Measurements from ENCODE around the gene PHYHD1. TPM values are rescaled to one million over a fixed set of nuclear protein-coding genes. Genes with fewer than 3 reads are reported as not detected.
A peak's percentile ranks its signal among the peaks of the same experiment; 100 is the strongest.

The PHYHD1 gene
- 10 to 100 TPM; 15.5 to 30.5 (median 20.1) TPM for total RNA-seq
- polyA plus RNA-seq: 10 to 100 TPM in 1 of 3 donors, 1 to 10 TPM in 2; 1.6 to 13.2 (median 8.1) TPM

- peak; percentile 84 for DNase-seq
- Histone ChIP-seq H3K4me1 (peaks cover 0 to 68% (median 60%) of the 10 kb centered on the region in 4 donors), H3K27ac (peak within 1 kb of the TSS; percentile 86 to 88 (median 88)), H3K27me3 (no peaks in the 10 kb centered on the region), H3K4me3 (peak within 1 kb of the TSS; percentile 61 to 63 (median 62)), H3K9me3 (no peaks in the 10 kb centered on the region), H3K36me3 (peaks cover 4 to 25% (median 8%) of the 10 kb centered on the region in 4 donors)
- TF ChIP-seq CTCF (IDR thresholded peaks at IDR 0.05) (no peak), EP300 (IDR thresholded peaks at IDR 0.05) (peak in 1 of 4 donors; percentile 50), POLR2A (IDR thresholded peaks at IDR 0.05) (no peak), POLR2AphosphoS5 (IDR thresholded peaks at IDR 0.05) (peak; percentile 19 to 78 (median 62))
- WGBS, 2 donors: 73 to 76% methylated on average over 13 of the region's 13 CpGs
- intact Hi-C loops (cut with DNase I): no loop called here
Observed at GRCh38 chr9:128920381-128921058, at the start of gene PHYHD1. TSS of gene PHYHD1 (plus strand) at chr9:128920982. CDS start at chr9:128922324, 1,342 bp downstream.

DNA sequence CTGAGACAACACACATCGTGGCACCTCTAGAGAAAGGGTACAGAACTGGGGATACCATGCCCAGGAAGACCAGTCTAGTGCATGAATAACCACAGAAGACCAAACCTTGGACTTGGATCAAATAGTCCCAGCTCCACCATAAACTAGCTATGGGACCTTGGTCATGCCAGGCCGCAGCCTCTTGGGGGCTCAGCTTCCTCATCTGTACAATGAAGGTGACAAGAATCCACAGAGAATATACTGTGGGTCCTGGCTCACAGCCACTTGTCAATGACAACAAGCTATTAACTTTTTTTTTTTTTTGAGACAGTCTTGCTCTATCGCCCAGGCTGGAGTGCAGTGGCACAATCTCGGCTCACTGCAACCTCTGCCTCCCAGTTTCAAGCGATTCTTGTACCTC is 42.9 kb upstream of the PHYHD1 start:
- intact Hi-C loops (cut with DNase I): no loop called here
- H3K36me3 ChIP-seq: no peaks in the 10 kb centered on the region
- WGBS, 2 donors: 75 to 83% methylated on average over 5 of the region's 5 CpGs
- no peaks in the 10 kb centered on the region for H3K27me3 ChIP-seq
- no peak overlapping the region for H3K4me3 ChIP-seq
- TF ChIP-seq POLR2AphosphoS5 (IDR thresholded peaks at IDR 0.05) (no peak), CTCF (IDR thresholded peaks at IDR 0.05) (no peak), EP300 (IDR thresholded peaks at IDR 0.05) (no peak), POLR2A (IDR thresholded peaks at IDR 0.05) (no peak)
- H3K9me3 ChIP-seq: no peaks in the 10 kb centered on the region
- peaks cover 0 to 12% (median 10%) of the 10 kb centered on the region in 4 donors for H3K4me1 ChIP-seq
- H3K27ac ChIP-seq: no peak overlapping the region
- DNase-seq: no peak

GRCh38 chr9:128881884-128882676 is 38.7 kb upstream of the PHYHD1 start, which contains the start of the genes KYAT1 and LRRC8A:
TSS of gene KYAT1 (minus strand) at chr9:128881950. CDS start at chr9:128845405, 36,545 bp downstream.
TSS of gene LRRC8A (plus strand) at chr9:128882133. CDS start at chr9:128907165, 25,032 bp downstream.
- peak within 1 kb of the TSS; percentile 99 for H3K27ac ChIP-seq
- H3K36me3 ChIP-seq: peaks cover 0 to 15% (median 7%) of the 10 kb centered on the region in 4 donors
- intact Hi-C loops (cut with DNase I): loop anchor here (2.0 to 5.0 kb wide), 2 partner anchors 41 to 145 kb away; partner anchors contain the start of gene SH3GLB2
- no peak for TF ChIP-seq POLR2A (IDR thresholded peaks at IDR 0.05)
- peak in 1 of 4 donors; percentile 68 for TF ChIP-seq EP300 (IDR thresholded peaks at IDR 0.05)
- TF ChIP-seq POLR2AphosphoS5 (IDR thresholded peaks at IDR 0.05): peak; percentile 70 to 92 (median 89)
- no peak for TF ChIP-seq CTCF (IDR thresholded peaks at IDR 0.05)
- no peaks in the 10 kb centered on the region for H3K27me3 ChIP-seq
- H3K4me3 ChIP-seq: peak within 1 kb of the TSS; percentile 75 to 99 (median 96)
- no peaks in the 10 kb centered on the region for H3K9me3 ChIP-seq
- peak; percentile 98 for DNase-seq
- H3K4me1 ChIP-seq: peaks cover 0 to 54% (median 49%) of the 10 kb centered on the region in 4 donors
- 1% methylated on average over 70 of the region's 70 CpGs for WGBS, 2 donors

DNA sequence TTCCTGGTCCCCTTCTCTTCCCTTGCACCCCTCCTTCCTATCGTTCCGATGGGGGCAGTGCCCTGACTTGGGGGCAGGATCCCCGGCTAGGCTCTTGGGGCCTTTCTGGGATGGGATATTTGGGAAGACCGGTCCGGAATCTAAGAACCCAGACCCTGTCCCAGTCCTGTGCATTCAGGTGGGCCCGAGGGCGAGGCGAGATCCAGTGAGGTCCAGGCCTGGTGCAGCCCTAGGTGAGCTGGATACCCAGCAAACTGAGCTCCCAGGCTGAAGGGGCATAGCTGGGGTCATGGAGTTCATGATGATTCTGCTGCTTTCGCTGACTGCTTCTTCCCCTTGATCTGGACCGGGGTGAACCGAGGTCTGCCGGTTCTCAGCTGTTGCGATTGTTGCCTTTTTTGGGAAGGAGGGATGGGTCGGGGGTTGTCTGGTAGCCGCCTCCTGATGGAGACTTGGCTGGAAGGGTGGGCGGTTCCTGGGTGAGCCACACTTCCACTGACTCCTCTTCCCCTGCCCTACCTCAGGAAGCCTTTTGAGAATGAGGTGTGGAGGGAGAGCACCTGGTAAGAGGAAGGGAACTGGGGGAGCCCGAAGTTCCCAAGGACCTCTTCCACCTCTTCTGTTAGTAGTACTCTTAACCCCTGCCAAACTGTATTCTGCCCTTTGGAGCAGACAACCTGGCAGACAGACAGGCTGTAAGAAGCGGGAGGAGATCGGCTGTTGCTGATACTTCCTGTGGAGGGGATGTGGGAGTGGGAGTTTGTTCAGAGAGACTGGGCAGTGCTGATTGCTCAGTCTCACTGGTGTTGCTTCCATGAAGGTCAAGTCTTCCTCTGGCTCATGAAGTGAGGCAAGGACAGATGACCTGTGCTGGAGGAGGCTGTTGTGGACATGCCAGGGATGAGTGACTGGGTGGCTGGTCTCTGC is 37.8 kb upstream of the PHYHD1 start:
- WGBS, 2 donors: 0 to 2% methylated on average over 19 of the region's 19 CpGs
- H3K27ac ChIP-seq: peak overlapping the region; percentile 99
- intact Hi-C loops (cut with DNase I): loop anchor here (5.0 kb wide), 1 partner anchor 144 kb away; the partner anchor contains the start of gene SH3GLB2
- H3K36me3 ChIP-seq: peaks cover 0 to 20% (median 7%) of the 10 kb centered on the region in 4 donors
- peaks cover 0 to 62% (median 57%) of the 10 kb centered on the region in 4 donors for H3K4me1 ChIP-seq
- no peaks in the 10 kb centered on the region for H3K27me3 ChIP-seq
- H3K9me3 ChIP-seq: no peaks in the 10 kb centered on the region
- peak overlapping the region; percentile 75 to 99 (median 96) for H3K4me3 ChIP-seq
- peak in 3 of 4 donors; percentile 49 to 66 (median 61) for TF ChIP-seq POLR2AphosphoS5 (IDR thresholded peaks at IDR 0.05)
- no peak for TF ChIP-seq CTCF (IDR thresholded peaks at IDR 0.05)
- DNase-seq: no peak
